PC-3 (cell line): ENCODE results near the gene COL3A1. TPM values are rescaled to one million over a fixed set of nuclear protein-coding genes. Genes with fewer than 3 reads are reported as not detected.

Source experiments
- ATAC-seq: fragments of 200-7000 bp; cut with Tn5 transposase; 2 replicates; pipeline ENCODE4 v1.9.1; 2020; ENCODE audit warnings: mild to moderate bottlenecking, moderate library complexity
- BruUV-seq: library from RNA; stranded (reverse); fragments of 400-500 nt; replicated peaks from 2 replicates; lab custom pipeline; 2021; lab: Mats Ljungman, UMichigan
- CTCF ChIA-PET: fragments of 300-600 bp; sonication (Branson Sonifier 250); formaldehyde crosslinking; loops from one replicate; lab custom pipeline; 2022; ENCODE audit warnings: antibody characterized with exemption; lab: Charles Lee
- POLR2A ChIA-PET: fragments of 300-600 bp; sonication (Branson Sonifier 250); formaldehyde crosslinking; loops from one replicate; lab custom pipeline; 2022; ENCODE audit warnings: antibody characterized with exemption; ENCODE audit not compliant: unreplicated experiment; lab: Charles Lee
- DNase-seq: peaks from one replicate; pipeline ENCODE4 v3.0.0-alpha.2; 2015
- H2AFZ ChIP-seq: fragments of 300-600 bp; sonication (generic); 2 replicates; pipeline ENCODE4 v1.6.0; 2016; ENCODE audit warnings: antibody characterized with exemption, low read length
- H3F3A ChIP-seq: fragments of 300-600 bp; sonication (generic); one replicate; pipeline ENCODE4 v1.6.0; 2017; ENCODE audit warnings: antibody characterized with exemption, low read length, control low read depth, mild to moderate bottlenecking; ENCODE audit not compliant: unreplicated experiment
- H3K27ac ChIP-seq: fragments of 300-600 bp; sonication (generic); 2 replicates; pipeline ENCODE4 v1.5.1; 2016; ENCODE audit warnings: mild to moderate bottlenecking, low read length
- H3K27me3 ChIP-seq: fragments of 300-600 bp; sonication (generic); 2 replicates; pipeline ENCODE4 v1.6.1; 2016; ENCODE audit warnings: low read length, mixed read lengths
- H3K36me3 ChIP-seq: fragments of 300-600 bp; sonication (generic); 2 replicates; pipeline ENCODE4 v1.6.1; 2016; ENCODE audit warnings: low read depth, mixed run types, low read length, mixed read lengths
- H3K4me1 ChIP-seq: fragments of 300-600 bp; sonication (generic); 2 replicates; pipeline ENCODE4 v1.5.1; 2016; ENCODE audit warnings: low read length; ENCODE audit not compliant: insufficient read depth
- H3K4me2 ChIP-seq: fragments of 300-600 bp; sonication (generic); 2 replicates; pipeline ENCODE4 v1.6.0; 2016; ENCODE audit warnings: low read length
- H3K4me3 ChIP-seq: fragments of 300-600 bp; sonication (generic); 2 replicates; pipeline ENCODE4 v1.5.1; 2016; ENCODE audit warnings: mild to moderate bottlenecking, low read length, mixed read lengths
- H3K79me2 ChIP-seq: fragments of 300-600 bp; sonication (generic); 2 replicates; pipeline ENCODE4 v1.6.1; 2017; ENCODE audit warnings: low read length, mixed read lengths
- H3K9ac ChIP-seq: fragments of 300-600 bp; sonication (generic); 2 replicates; pipeline ENCODE4 v1.6.0; 2016; ENCODE audit warnings: mild to moderate bottlenecking, low read length
- H3K9me2 ChIP-seq: fragments of 300-600 bp; sonication (generic); replicated peaks from 2 replicates; pipeline ENCODE4 v1.6.1; 2016; ENCODE audit warnings: mixed run types, low read length, mixed read lengths
- H3K9me3 ChIP-seq: fragments of 300-600 bp; sonication (generic); 2 replicates; pipeline ENCODE4 v1.6.1; 2016; ENCODE audit warnings: low read length, mixed read lengths
- H4K20me1 ChIP-seq: fragments of 300-600 bp; sonication (generic); 2 replicates; pipeline ENCODE4 v1.6.1; 2016; ENCODE audit warnings: low read length, mixed read lengths
- EZH2 ChIP-seq: fragments of 300-600 bp; sonication (generic); IDR thresholded peaks from one replicate; pipeline ENCODE4 v1.6.1; 2017; ENCODE audit warnings: antibody characterized with exemption, mild to moderate bottlenecking, low read length; ENCODE audit not compliant: unreplicated experiment
- EZH2phosphoT487 ChIP-seq: fragments of 300-600 bp; sonication (generic); IDR thresholded peaks from 2 replicates; pipeline ENCODE4 v1.6.1; 2018; ENCODE audit warnings: mild to moderate bottlenecking, antibody characterized with exemption, low read length, borderline replicate concordance
- intact Hi-C: fragments of 100-400 bp; cut with micrococcal nuclease; formaldehyde crosslinking; loops from 2 replicates; pipeline ENCODE4 v1.9.0; 2023
- total RNA-seq: library from RNA; depleted of rRNA; stranded (reverse); fragments of >200 nt; gene quantifications from 2 replicates; pipeline ENCODE4 v1.2.3, GENCODE V29; 2014
- TF ChIP-seq, protein P1 (sequence below): fragments of 300-600 bp; sonication (generic); conservative IDR thresholded peaks from 2 replicates; pipeline ENCODE4 v1.5.1; 2017; ENCODE audit warnings: antibody characterized with exemption, low read depth, mild to moderate bottlenecking, low read length

The COL3A1 gene
- total RNA-seq, 1 experiment from 2014 or later, result 0.36 TPM

DNA sequence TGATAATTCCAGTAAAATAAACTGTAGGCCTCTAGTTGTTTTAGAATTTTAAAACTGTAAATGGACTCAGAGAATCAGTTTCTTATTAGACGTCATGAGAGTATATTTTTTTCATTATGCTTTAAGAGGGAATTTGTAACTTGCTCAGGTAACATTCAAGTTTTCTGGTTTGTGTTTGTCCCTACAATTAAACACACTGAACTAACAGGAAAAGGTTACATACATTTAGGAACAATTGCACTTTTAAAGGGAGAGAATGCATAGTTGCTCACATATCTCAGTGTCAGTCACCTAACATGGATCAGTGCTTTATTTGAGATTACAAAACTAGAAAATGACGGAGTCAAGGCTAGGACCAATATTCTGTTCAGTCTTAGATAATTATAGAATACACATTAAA lies 3.1 kb downstream of the COL3A1 start:
- intact Hi-C loops, result loop anchor here (2.0 to 5.0 kb wide), 2 partner anchors 200 to 381 kb away; no protein-coding TSS in a partner anchor

DNA sequence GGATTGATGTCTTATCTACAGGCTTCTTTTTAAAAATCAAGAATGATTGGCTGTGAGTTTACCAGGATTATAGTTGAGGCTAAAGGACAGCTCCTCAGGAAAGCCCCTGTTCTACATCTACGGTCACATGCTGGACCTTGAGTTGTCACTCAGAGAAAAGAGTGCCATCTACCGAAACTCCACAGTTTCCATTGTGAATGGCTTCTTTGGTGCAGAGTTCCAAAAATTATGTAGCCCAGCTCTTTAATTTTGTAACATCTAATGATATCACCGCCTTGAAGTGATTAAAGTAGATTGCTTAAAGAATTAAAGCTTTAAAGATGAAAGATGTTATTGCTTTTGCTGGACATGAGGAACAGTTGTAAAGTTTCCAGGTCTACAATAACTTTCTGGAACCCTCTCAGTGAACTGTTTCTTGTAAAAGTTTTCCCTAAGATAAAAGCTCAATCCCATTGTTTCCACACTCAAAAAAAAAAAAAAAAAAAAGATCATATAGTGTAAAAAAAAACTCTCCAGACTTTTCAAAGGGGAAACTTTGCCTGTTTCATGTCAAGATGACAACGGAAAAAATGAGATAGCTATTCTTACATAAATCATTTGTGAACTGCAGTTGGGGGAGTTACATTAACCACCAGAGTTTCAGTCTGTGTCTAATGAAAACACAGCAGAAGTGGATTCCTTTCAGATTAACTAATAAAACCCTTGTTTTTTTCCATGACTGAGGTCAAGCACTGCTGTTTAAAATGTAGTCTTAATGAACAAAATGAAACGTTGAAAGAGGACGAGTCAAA lies 4.3 kb downstream of the COL3A1 start:
- H3K79me2 ChIP-seq, result no peaks in the 10 kb centered on the region
- H3K4me3 ChIP-seq, result no peak overlapping the region
- H3K4me1 ChIP-seq, result peaks cover 12% of the 10 kb centered on the region; the same call in 1 of the 2 replicates
- ChIA-PET POLR2A (interaction anchor here (0.6 kb wide), 1 partner anchor 487 kb away, joined by 18 read pairs; no protein-coding TSS in a partner anchor), CTCF (interaction anchor here (0.6 to 1.1 kb wide), 5 partner anchors 397 to 1478 kb away, joined by 4 to 8 read pairs (median 5); no protein-coding TSS in a partner anchor)
- peak; percentile 49 for DNase-seq
- peak overlapping the region; percentile 30; the same call in 1 of the 2 replicates for H3K4me2 ChIP-seq
- H3K27ac ChIP-seq, result no peak overlapping the region
- BruUV-seq, result no TSS peak
- no peaks in the 10 kb centered on the region for H3K9me2 ChIP-seq
- no peaks in the 10 kb centered on the region for H3K36me3 ChIP-seq
- no peaks in the 10 kb centered on the region for H3K9me3 ChIP-seq
- intact Hi-C loops, result loop anchor here (1.0 to 5.0 kb wide), 2 partner anchors 201 to 454 kb away; no protein-coding TSS in a partner anchor
- H3K27me3 ChIP-seq, result no peaks in the 10 kb centered on the region
- TF ChIP-seq, protein P1, sequence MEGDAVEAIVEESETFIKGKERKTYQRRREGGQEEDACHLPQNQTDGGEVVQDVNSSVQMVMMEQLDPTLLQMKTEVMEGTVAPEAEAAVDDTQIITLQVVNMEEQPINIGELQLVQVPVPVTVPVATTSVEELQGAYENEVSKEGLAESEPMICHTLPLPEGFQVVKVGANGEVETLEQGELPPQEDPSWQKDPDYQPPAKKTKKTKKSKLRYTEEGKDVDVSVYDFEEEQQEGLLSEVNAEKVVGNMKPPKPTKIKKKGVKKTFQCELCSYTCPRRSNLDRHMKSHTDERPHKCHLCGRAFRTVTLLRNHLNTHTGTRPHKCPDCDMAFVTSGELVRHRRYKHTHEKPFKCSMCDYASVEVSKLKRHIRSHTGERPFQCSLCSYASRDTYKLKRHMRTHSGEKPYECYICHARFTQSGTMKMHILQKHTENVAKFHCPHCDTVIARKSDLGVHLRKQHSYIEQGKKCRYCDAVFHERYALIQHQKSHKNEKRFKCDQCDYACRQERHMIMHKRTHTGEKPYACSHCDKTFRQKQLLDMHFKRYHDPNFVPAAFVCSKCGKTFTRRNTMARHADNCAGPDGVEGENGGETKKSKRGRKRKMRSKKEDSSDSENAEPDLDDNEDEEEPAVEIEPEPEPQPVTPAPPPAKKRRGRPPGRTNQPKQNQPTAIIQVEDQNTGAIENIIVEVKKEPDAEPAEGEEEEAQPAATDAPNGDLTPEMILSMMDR, result peak; percentile 78
- TF ChIP-seq EZH2phosphoT487, result no peak
- no peaks in the 10 kb centered on the region for H4K20me1 ChIP-seq
- no peaks in the 10 kb centered on the region for H3F3A ChIP-seq
- H2AFZ ChIP-seq, result peak overlapping the region; percentile 44
- peak; percentile 75 for ATAC-seq
- H3K9ac ChIP-seq, result no peak overlapping the region

More for the DNA sequence above, 3.1 kb downstream of the COL3A1 start:
- ChIA-PET POLR2A (no interaction called here), CTCF (interaction anchor here (0.7 to 1.3 kb wide), 3 partner anchors 11 to 453 kb away, joined by 5 to 23 read pairs (median 8); no protein-coding TSS in a partner anchor)
- TF ChIP-seq EZH2 (no peak), EZH2phosphoT487 (no peak)
- TF ChIP-seq, protein P1, result no peak
- Histone ChIP-seq H3K27ac (no peak overlapping the region), H4K20me1 (no peaks in the 10 kb centered on the region), H3K79me2 (no peaks in the 10 kb centered on the region), H3K27me3 (no peaks in the 10 kb centered on the region), H2AFZ (no peak overlapping the region), H3K4me2 (no peak overlapping the region), H3K9ac (no peak overlapping the region), H3K9me3 (no peaks in the 10 kb centered on the region), H3F3A (no peaks in the 10 kb centered on the region), H3K4me3 (no peak overlapping the region), H3K36me3 (no peaks in the 10 kb centered on the region), H3K9me2 (no peaks in the 10 kb centered on the region), H3K4me1 (peaks cover 12% of the 10 kb centered on the region; the same call in 1 of the 2 replicates)
- no TSS peak for BruUV-seq
- ATAC-seq (no peak), DNase-seq (no peak)
